K562 (cell line): ENCODE measurements around the gene MINK1. TPM values are rescaled to one million over a fixed set of nuclear protein-coding genes. Genes with fewer than 3 reads are reported as not detected.

Experiments
- ATAC-seq: fragments of 200-7000 bp; cut with Tn5 transposase; 3 replicates; pipeline ENCODE4 v1.9.1; 2020; ENCODE audit warnings: moderate library complexity
- BruUV-seq: library from RNA; stranded (reverse); fragments of 400-500 nt; replicated peaks from 2 replicates; lab custom pipeline; 2021; lab: Mats Ljungman, UMichigan
- CTCF ChIA-PET: fragments of 300-600 bp; formaldehyde crosslinking; extraction: SDS; loops from one replicate; lab custom pipeline; 2021; ENCODE audit warnings: low intra/inter-chr PET ratio; lab: Yijun Ruan, JAX
- POLR2A ChIA-PET: fragments of 300-600, 350-650 bp; sonication (Branson Sonifier 250); formaldehyde crosslinking; extraction: SDS; loops from one replicate; lab custom pipeline; 2021; ENCODE audit warnings: antibody characterized with exemption, inconsistent platforms; lab: Yijun Ruan, JAX
- DNase-seq, 4 experiments: peaks; one replicate each; pipeline versions ENCODE4 v3.0.0 to v3.0.0-alpha.2; 2011 to 2018; ENCODE audit warnings: low spot score in 3 of 4, mixed read lengths in 3 of 4; ENCODE audit errors: extremely low read depth in 1 of 4
- FAIRE-seq: peaks from 2 replicates; lab custom pipeline; 2011; peaks lifted over from hg19 to GRCh38; lab: Jason Lieb, UNC
- H2AFZ ChIP-seq: 2 replicates; pipeline ENCODE4 v1.6.0; 2011; ENCODE audit warnings: low read depth, low read length, control low read depth, inconsistent platforms
- H3K27ac ChIP-seq: fragments of 200-600 bp; 3 replicates; pipeline ENCODE4 v1.8.0; 2011; ENCODE audit warnings: low read depth, mild to moderate bottlenecking, control low read depth, inconsistent platforms, low read length, moderate library complexity, mixed read lengths; ENCODE audit errors: extremely low read depth
- H3K27me3 ChIP-seq, 2 experiments: fragments of 300-600 bp in 1 of 2; 2 replicates in 1 of 2; 3 replicates in 1 of 2; pipeline versions ENCODE4 v1.6.0 to v1.8.0; 2011; ENCODE audit warnings: inconsistent platforms in 2 of 2, low read length in 2 of 2, mild to moderate bottlenecking in 1 of 2, mixed read lengths in 1 of 2, moderate library complexity in 1 of 2; ENCODE audit not compliant: control insufficient read depth in 2 of 2, insufficient read depth in 2 of 2
- H3K36me3 ChIP-seq: fragments of 300-600 bp; 3 replicates; pipeline ENCODE4 v1.8.0; 2011; ENCODE audit warnings: mild to moderate bottlenecking, low read length, inconsistent platforms; ENCODE audit not compliant: control insufficient read depth, insufficient read depth
- H3K4me1 ChIP-seq, 2 experiments: fragments of 200-600 bp in 1 of 2; replicated peaks in 1 of 2; 2 replicates in 1 of 2; 3 replicates in 1 of 2; pipeline versions ENCODE4 v1.5.1 to v1.8.0; 2011; ENCODE audit warnings: inconsistent platforms in 2 of 2, low read length in 2 of 2, mild to moderate bottlenecking in 1 of 2, mixed read lengths in 1 of 2, moderate library complexity in 1 of 2; ENCODE audit not compliant: control insufficient read depth in 2 of 2, insufficient read depth in 2 of 2
- H3K4me2 ChIP-seq: 2 replicates; pipeline ENCODE4 v1.6.1; 2011; ENCODE audit warnings: low read length, control low read depth, inconsistent platforms, mixed read lengths; ENCODE audit not compliant: insufficient read depth
- H3K4me3 ChIP-seq: fragments of 200-600 bp; sonication (generic), shearing (Covaris generic); 2 replicates; pipeline ENCODE4 v1.5.1; 2016; ENCODE audit warnings: control low read depth, inconsistent platforms
- H3K79me2 ChIP-seq: fragments of 200-600 bp; 3 replicates; pipeline ENCODE4 v1.8.0; 2011; ENCODE audit warnings: low read length, inconsistent platforms; ENCODE audit not compliant: control insufficient read depth, insufficient read depth
- H3K9ac ChIP-seq, 2 experiments: 2 replicates each; pipeline versions ENCODE4 v1.6.0 to v1.6.1; 2011; ENCODE audit warnings: low read depth in 2 of 2, low read length in 2 of 2, control low read depth in 1 of 2, inconsistent platforms in 1 of 2, mild to moderate bottlenecking in 1 of 2, mixed read lengths in 1 of 2; ENCODE audit not compliant: insufficient read depth in 1 of 2
- H3K9me1 ChIP-seq: one replicate; pipeline ENCODE4 v1.6.0; 2011; ENCODE audit warnings: inconsistent platforms, mild to moderate bottlenecking, low read length, moderate library complexity; ENCODE audit not compliant: control insufficient read depth, insufficient read depth
- H3K9me3 ChIP-seq: replicated peaks from 2 replicates; pipeline ENCODE4 v1.5.1; 2011; ENCODE audit warnings: low read depth, low read length, inconsistent platforms; ENCODE audit not compliant: control insufficient read depth, insufficient read depth
- H4K20me1 ChIP-seq: replicated peaks from 2 replicates; pipeline ENCODE4 v1.6.1; 2011; ENCODE audit warnings: low read length, inconsistent platforms, mixed read lengths; ENCODE audit not compliant: control insufficient read depth, insufficient read depth
- ZFPM2 ChIP-seq: fragments of 250-450 bp; sonication (Bioruptor Pico); IDR thresholded peaks from 2 replicates; pipeline ENCODE4 v1.5.1; 2022; ENCODE audit warnings: mild to moderate bottlenecking
- ZNF184 ChIP-seq: sonication (generic); formaldehyde crosslinking; IDR thresholded peaks from 2 replicates; pipeline ENCODE4 v1.5.0; 2020; ENCODE audit warnings: missing genetic modification reagents
- WGBS: fragments of 100-300 bp; shearing (Covaris generic); methylation state at CpG from one replicate; pipeline ENCODE4 v1.1.6; 2016; ENCODE audit warnings: low coverage, mixed read lengths; ENCODE audit not compliant: insufficient coverage; ENCODE audit errors: missing lambda C conversion rate; 5-methylcytosine and 5-hydroxymethylcytosine counted together
- in situ Hi-C: fragments of 300-500 bp; cut with MboI; formaldehyde crosslinking; loops from 4 replicates; pipeline ENCODE4 v1.15.0; 2018; ENCODE audit warnings: inconsistent platforms, mixed read lengths
- intact Hi-C: fragments of 100-400 bp; cut with micrococcal nuclease; formaldehyde crosslinking; loops from 2 replicates; pipeline ENCODE4 v1.14.2; 2022
- polyA plus RNA-seq, 8 experiments: library from polyadenylated mRNA; depleted of rRNA in 4 of 8; stranded (reverse) in 5 of 8; unstranded in 3 of 8; fragments of >200 nt; fragmentation: Nextera tagmentation in 2 of 8; fragmentation: Illumina TruSeq in 1 of 8; extraction: Ambion mirVana in 2 of 8; extraction: Trizol in 1 of 8; gene quantifications; 2 replicates each; pipeline versions ENCODE4 v1.2.1 to v1.2.3, GENCODE V29; 2011 to 2014; ENCODE audit warnings: inconsistent platforms in 1 of 8, missing spikeins in 1 of 8
- total RNA-seq, 7 experiments: library from RNA; depleted of rRNA in 6 of 7; stranded (reverse); fragments of >200 nt in 6 of 7; fragmentation: Illumina TruSeq in 2 of 7; extraction: Trizol in 2 of 7; gene quantifications; 2 replicates each; pipeline versions ENCODE4 v1.2.1 to v1.2.3, GENCODE V29; 2011 to 2021; ENCODE audit warnings: low replicate concordance in 1 of 7
- TF ChIP-seq, protein P1 (sequence below): fragments of 200-800 bp; sonication (Bioruptor generic); IDR thresholded peaks from 2 replicates; pipeline ENCODE4 v1.6.1; 2016; ENCODE audit warnings: missing genetic modification characterization, missing compliant biosample characterization
- TF ChIP-seq, protein P2 (sequence below): sonication (generic); formaldehyde crosslinking; IDR thresholded peaks from 2 replicates; pipeline ENCODE4 v1.8.0; 2022; ENCODE audit warnings: mild to moderate bottlenecking, missing genetic modification reagents

The MINK1 gene
- total and polyA plus RNA-seq, 9 of the 15 experiments (the other 6 are each of a cell fraction or from before 2014, with no cell fraction given), result 0.11 to 54.2 (median 14.9) TPM

DNA sequence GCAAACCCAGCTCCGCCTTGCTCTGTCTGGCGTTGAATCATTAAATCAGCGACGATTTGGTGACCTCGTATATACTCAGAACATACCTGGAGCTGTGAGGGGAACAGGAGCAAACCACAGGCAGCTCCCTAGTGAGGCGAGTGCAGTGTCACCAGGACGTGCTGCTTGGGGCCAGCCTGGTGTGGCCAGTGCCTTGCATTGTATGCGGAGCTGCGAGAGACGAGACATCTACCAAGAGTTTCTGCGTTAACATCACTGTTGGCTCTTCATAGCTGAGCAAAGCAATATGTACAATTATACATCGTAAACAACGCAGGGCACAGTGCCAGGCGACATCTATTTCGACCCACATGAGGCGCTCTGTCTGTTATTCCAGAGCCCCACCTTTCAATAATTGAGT lies 27.9 kb downstream of the MINK1 start:
- Histone ChIP-seq H3K4me1 (peaks cover 6 to 10% of the 10 kb centered on the region in 2 experiments; a peak in 4 of 5 replicates), H4K20me1 (no peaks in the 10 kb centered on the region; the same call in none of the 2 replicates), H3K9ac (no peak overlapping the region), H3K4me3 (no peak overlapping the region), H3K27me3 (no peaks in the 10 kb centered on the region), H3K4me2 (no peak overlapping the region), H3K36me3 (peaks cover 26% of the 10 kb centered on the region; the same call in 2 of the 3 replicates), H3K79me2 (peaks cover 24% of the 10 kb centered on the region; the same call in 2 of the 3 replicates), H3K27ac (no peak overlapping the region), H3K9me1 (no peaks in the 10 kb centered on the region), H3K9me3 (no peaks in the 10 kb centered on the region), H2AFZ (no peak overlapping the region)
- in situ Hi-C loops, result no loop called here
- DNase-seq (no peak), FAIRE-seq (no peak), ATAC-seq (no peak)
- POLR2A ChIA-PET, result interaction anchor here (0.9 to 1.0 kb wide), 2 partner anchors 11 to 23 kb away, joined by 3 to 4 read pairs; no protein-coding TSS in a partner anchor
- CTCF ChIA-PET, result no interaction called here
- 95% methylated on average over 12 of the region's 16 CpGs for WGBS
- intact Hi-C loops, result no loop called here
- TF ChIP-seq, protein P1, sequence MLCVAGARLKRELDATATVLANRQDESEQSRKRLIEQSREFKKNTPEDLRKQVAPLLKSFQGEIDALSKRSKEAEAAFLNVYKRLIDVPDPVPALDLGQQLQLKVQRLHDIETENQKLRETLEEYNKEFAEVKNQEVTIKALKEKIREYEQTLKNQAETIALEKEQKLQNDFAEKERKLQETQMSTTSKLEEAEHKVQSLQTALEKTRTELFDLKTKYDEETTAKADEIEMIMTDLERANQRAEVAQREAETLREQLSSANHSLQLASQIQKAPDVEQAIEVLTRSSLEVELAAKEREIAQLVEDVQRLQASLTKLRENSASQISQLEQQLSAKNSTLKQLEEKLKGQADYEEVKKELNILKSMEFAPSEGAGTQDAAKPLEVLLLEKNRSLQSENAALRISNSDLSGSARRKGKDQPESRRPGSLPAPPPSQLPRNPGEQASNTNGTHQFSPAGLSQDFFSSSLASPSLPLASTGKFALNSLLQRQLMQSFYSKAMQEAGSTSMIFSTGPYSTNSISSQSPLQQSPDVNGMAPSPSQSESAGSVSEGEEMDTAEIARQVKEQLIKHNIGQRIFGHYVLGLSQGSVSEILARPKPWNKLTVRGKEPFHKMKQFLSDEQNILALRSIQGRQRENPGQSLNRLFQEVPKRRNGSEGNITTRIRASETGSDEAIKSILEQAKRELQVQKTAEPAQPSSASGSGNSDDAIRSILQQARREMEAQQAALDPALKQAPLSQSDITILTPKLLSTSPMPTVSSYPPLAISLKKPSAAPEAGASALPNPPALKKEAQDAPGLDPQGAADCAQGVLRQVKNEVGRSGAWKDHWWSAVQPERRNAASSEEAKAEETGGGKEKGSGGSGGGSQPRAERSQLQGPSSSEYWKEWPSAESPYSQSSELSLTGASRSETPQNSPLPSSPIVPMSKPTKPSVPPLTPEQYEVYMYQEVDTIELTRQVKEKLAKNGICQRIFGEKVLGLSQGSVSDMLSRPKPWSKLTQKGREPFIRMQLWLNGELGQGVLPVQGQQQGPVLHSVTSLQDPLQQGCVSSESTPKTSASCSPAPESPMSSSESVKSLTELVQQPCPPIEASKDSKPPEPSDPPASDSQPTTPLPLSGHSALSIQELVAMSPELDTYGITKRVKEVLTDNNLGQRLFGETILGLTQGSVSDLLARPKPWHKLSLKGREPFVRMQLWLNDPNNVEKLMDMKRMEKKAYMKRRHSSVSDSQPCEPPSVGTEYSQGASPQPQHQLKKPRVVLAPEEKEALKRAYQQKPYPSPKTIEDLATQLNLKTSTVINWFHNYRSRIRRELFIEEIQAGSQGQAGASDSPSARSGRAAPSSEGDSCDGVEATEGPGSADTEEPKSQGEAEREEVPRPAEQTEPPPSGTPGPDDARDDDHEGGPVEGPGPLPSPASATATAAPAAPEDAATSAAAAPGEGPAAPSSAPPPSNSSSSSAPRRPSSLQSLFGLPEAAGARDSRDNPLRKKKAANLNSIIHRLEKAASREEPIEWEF (CRISPR knock-in tag), result no peak
- TF ChIP-seq, protein P2, sequence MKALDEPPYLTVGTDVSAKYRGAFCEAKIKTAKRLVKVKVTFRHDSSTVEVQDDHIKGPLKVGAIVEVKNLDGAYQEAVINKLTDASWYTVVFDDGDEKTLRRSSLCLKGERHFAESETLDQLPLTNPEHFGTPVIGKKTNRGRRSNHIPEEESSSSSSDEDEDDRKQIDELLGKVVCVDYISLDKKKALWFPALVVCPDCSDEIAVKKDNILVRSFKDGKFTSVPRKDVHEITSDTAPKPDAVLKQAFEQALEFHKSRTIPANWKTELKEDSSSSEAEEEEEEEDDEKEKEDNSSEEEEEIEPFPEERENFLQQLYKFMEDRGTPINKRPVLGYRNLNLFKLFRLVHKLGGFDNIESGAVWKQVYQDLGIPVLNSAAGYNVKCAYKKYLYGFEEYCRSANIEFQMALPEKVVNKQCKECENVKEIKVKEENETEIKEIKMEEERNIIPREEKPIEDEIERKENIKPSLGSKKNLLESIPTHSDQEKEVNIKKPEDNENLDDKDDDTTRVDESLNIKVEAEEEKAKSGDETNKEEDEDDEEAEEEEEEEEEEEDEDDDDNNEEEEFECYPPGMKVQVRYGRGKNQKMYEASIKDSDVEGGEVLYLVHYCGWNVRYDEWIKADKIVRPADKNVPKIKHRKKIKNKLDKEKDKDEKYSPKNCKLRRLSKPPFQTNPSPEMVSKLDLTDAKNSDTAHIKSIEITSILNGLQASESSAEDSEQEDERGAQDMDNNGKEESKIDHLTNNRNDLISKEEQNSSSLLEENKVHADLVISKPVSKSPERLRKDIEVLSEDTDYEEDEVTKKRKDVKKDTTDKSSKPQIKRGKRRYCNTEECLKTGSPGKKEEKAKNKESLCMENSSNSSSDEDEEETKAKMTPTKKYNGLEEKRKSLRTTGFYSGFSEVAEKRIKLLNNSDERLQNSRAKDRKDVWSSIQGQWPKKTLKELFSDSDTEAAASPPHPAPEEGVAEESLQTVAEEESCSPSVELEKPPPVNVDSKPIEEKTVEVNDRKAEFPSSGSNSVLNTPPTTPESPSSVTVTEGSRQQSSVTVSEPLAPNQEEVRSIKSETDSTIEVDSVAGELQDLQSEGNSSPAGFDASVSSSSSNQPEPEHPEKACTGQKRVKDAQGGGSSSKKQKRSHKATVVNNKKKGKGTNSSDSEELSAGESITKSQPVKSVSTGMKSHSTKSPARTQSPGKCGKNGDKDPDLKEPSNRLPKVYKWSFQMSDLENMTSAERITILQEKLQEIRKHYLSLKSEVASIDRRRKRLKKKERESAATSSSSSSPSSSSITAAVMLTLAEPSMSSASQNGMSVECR (CRISPR knock-in tag), result no peak
- no peak for TF ChIP-seq ZNF184 (CRISPR knock-in tag)
- no peak for TF ChIP-seq ZFPM2 (CRISPR knock-in tag)
- no TSS peak for BruUV-seq
